ENCODE data around the gene LTB. TPM values are rescaled to one million over a fixed set of nuclear protein-coding genes. Genes with fewer than 3 reads are reported as not detected.

The LTB gene
- total and polyA plus RNA-seq, 12 donors: 0.26 to 10.0 (median 0.65) TPM; not detected in 1

DNA sequence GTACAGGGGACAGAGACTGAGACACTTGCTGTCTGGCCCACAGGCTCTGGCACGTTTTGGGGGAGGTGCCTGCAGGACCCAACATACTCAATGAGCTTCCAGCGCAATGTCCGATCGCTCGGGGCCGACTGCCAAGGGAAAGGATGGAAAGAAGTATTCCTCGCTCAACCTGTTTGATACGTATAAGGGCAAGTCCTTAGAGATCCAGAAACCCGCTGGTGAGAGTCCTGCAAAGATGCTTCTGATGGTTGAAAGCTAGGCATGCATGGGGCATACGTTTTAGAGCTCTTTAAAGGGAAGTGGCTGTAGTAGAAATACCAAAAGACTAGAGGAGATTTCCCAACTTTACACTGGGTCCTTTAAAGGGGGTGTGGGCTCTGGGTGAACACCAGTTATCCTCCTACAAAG, 40.5 kb upstream of the LTB start:
- H3K4me3 ChIP-seq: peak overlapping the region in 2 of 10 donors; percentile 74 to 79
- H3K4me1 ChIP-seq: peaks cover 0 to 24% (median 21%) of the 10 kb centered on the region in 9 donors
- H3K9me3 ChIP-seq: no peaks in the 10 kb centered on the region
- H3K36me3 ChIP-seq: peaks cover 0 to 55% (median 42%) of the 10 kb centered on the region in 9 donors
- no peak for DNase-seq
- H3K27ac ChIP-seq: peak overlapping the region in 5 of 10 donors; percentile 12 to 99 (median 95)
- 44 to 57% methylated on average over 10 of the region's 10 CpGs for WGBS, 2 donors
- no peaks in the 10 kb centered on the region for H3K27me3 ChIP-seq
- no peak for ATAC-seq
- TF ChIP-seq, protein P1, sequence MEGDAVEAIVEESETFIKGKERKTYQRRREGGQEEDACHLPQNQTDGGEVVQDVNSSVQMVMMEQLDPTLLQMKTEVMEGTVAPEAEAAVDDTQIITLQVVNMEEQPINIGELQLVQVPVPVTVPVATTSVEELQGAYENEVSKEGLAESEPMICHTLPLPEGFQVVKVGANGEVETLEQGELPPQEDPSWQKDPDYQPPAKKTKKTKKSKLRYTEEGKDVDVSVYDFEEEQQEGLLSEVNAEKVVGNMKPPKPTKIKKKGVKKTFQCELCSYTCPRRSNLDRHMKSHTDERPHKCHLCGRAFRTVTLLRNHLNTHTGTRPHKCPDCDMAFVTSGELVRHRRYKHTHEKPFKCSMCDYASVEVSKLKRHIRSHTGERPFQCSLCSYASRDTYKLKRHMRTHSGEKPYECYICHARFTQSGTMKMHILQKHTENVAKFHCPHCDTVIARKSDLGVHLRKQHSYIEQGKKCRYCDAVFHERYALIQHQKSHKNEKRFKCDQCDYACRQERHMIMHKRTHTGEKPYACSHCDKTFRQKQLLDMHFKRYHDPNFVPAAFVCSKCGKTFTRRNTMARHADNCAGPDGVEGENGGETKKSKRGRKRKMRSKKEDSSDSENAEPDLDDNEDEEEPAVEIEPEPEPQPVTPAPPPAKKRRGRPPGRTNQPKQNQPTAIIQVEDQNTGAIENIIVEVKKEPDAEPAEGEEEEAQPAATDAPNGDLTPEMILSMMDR (IDR thresholded peaks at IDR 0.05): no peak
- intact Hi-C loops (cut with DNase I): loop anchor here in 1 of 10 donors (5.0 kb wide), 1 partner anchor 275 kb away; the partner anchor contains the start of gene EHMT2

DNA sequence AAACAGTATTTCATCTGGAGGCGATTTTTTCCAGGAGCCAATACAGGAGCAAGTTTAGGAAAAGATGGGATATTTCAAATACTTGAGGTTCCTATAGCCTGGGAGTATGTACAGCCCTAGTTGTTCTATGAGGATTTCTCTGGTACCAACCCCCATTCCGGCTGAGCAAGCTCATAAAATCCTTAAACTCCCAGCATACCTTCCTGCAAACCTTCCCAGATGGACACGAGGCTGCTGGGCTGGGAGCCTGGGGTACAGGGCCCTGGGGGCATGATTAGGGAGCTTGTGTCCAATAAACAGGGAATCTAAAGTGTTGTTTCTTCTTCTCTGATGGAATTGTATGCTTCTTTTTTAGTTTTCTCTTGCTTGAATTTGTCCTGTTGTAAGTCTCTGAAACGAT, 39.8 kb upstream of the LTB start:
- Histone ChIP-seq H3K9me3 (no peaks in the 10 kb centered on the region), H3K27me3 (no peaks in the 10 kb centered on the region), H3K4me3 (peak overlapping the region in 8 of 10 donors; percentile 70 to 99 (median 86)), H3K27ac (peak overlapping the region in 8 of 10 donors; percentile 12 to 99 (median 95)), H3K36me3 (peaks cover 0 to 48% (median 35%) of the 10 kb centered on the region in 9 donors), H3K4me1 (peaks cover 0 to 24% (median 21%) of the 10 kb centered on the region in 9 donors)
- ATAC-seq (no peak), DNase-seq (no peak)
- intact Hi-C loops (cut with DNase I): loop anchor here in 2 of 10 donors (2.0 to 5.0 kb wide), 2 partner anchors 31 to 275 kb away; partner anchors contain the start of genes BAG6 (in 1 of the 2) and EHMT2 (in 1 of the 2)
- TF ChIP-seq, protein P1 (IDR thresholded peaks at IDR 0.05): no peak
- 21 to 26% methylated on average over 4 of the region's 4 CpGs for WGBS, 2 donors

DNA sequence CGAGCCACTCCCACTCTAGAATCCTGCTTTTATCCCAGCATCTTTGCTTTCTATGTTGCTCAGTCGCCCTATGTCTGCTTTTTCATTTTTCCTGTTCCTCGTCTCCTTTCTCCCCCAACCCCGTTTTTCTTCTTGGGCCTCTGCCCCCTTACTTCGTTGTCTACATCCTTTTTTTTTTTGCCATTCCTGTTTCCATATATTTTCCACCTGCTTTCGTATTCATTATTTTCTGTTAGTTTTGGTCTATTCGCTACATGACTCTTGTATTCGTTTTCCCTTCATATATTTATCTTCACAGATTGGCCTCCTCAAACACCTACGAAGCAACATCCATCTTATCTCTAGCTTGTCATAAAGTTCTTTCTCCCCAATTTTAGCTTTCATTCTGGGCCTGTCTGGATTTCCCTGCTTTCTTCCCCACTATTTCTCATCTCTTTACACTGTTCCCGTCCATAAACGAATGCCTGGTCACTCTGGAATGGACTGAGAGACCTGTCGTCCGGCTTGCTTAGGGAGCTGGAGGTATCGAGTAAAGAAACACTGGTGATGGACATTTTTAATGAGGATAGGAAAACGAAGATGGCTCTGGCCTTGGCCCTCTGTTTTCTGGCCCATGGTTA, 39.2 kb upstream of the LTB start:
- no peaks in the 10 kb centered on the region for H3K27me3 ChIP-seq
- peak overlapping the region; percentile 83 to 99 (median 96) for H3K27ac ChIP-seq
- DNase-seq: no peak
- H3K4me1 ChIP-seq: peaks cover 0 to 24% (median 21%) of the 10 kb centered on the region in 9 donors
- H3K36me3 ChIP-seq: peaks cover 0 to 42% (median 29%) of the 10 kb centered on the region in 9 donors
- WGBS, 2 donors: 6 to 8% methylated on average over 15 of the region's 15 CpGs
- no peaks in the 10 kb centered on the region for H3K9me3 ChIP-seq
- intact Hi-C loops (cut with DNase I): loop anchor here in 2 of 10 donors (2.0 to 5.0 kb wide), 2 partner anchors 31 to 276 kb away; partner anchors contain the start of genes BAG6 (in 1 of the 2) and EHMT2 (in 1 of the 2)
- peak overlapping the region; percentile 68 to 99 (median 80) for H3K4me3 ChIP-seq
- ATAC-seq: no peak
- TF ChIP-seq, protein P1 (IDR thresholded peaks at IDR 0.05): no peak

DNA sequence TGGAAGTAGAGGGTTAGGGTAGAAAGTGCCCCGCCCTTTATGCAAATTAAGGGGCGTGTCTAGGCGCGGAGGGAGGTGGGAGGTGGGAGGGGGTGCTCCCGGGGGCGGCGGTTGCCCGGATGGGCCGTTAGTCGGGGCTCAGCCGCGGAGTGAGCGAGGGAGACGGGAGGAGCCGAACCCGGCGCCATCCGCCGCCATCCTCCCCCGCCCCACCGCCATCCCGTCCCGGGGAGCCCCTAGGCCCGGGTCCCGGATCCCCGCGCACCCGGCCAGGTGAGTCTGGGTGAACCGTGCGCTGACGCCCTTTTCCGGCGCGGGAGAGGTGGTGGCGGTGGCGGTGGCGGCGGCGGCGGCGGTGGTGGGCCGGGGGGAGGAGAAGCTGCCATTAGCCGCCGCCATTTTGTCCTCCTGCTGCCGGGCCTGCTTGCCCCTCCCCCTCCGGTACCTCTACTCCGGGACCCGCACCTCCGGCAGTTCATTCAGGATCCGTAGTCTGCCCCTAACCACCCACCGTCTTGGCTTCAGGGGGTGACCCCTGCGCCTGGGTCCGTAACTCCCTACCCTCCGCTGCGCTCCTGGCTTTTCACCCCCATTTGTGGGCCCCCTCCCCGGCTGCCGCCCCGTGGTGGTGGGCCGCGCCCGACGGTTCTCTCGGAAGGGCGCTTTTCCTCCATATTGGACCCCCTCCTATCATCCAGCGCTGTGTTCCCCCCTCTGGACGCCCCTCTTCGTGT, 38.5 kb upstream of the LTB start, which contains the start of gene PRRC2A:
Gene PRRC2A, plus strand, starts transcription at position 130 of the 734 bp plus-strand sequence. CDS start 2,075 bp downstream, outside the sequence.
- DNase-seq (peak; percentile 81 to 92), ATAC-seq (peak; percentile 20 to 94 (median 44))
- intact Hi-C loops (cut with DNase I): loop anchor here in 2 of 10 donors (1.0 to 5.0 kb wide), 3 partner anchors 32 to 277 kb away; partner anchors contain the start of genes BAG6 (in 2 of the 2) and EHMT2 (in 1 of the 2)
- Histone ChIP-seq H3K36me3 (peaks cover 0 to 36% (median 25%) of the 10 kb centered on the region in 9 donors), H3K27ac (peak within 1 kb of the TSS; percentile 89 to 99 (median 96)), H3K27me3 (no peaks in the 10 kb centered on the region), H3K4me3 (peak within 1 kb of the TSS; percentile 68 to 99 (median 80)), H3K4me1 (peaks cover 0 to 24% (median 21%) of the 10 kb centered on the region in 9 donors), H3K9me3 (no peaks in the 10 kb centered on the region)
- TF ChIP-seq, protein P1 (IDR thresholded peaks at IDR 0.05): no peak
- 1% methylated on average over 37 to 66 of the region's 67 CpGs for WGBS, 2 donors

Measured in heart right ventricle (tissue), 16 donors.